ENCODE data around the gene PNCK. TPM values are rescaled to one million over a fixed set of nuclear protein-coding genes. Genes with fewer than 3 reads are reported as not detected.
"Not testable (repeated sequence)": the region's sequence is repeated elsewhere in the genome, so short reads cannot be mapped to it uniquely, and the experiment has no call there.

The PNCK gene
- total RNA-seq, 4 donors from 2014 or later: 0.46 to 0.60 TPM; not detected in 2

DNA sequence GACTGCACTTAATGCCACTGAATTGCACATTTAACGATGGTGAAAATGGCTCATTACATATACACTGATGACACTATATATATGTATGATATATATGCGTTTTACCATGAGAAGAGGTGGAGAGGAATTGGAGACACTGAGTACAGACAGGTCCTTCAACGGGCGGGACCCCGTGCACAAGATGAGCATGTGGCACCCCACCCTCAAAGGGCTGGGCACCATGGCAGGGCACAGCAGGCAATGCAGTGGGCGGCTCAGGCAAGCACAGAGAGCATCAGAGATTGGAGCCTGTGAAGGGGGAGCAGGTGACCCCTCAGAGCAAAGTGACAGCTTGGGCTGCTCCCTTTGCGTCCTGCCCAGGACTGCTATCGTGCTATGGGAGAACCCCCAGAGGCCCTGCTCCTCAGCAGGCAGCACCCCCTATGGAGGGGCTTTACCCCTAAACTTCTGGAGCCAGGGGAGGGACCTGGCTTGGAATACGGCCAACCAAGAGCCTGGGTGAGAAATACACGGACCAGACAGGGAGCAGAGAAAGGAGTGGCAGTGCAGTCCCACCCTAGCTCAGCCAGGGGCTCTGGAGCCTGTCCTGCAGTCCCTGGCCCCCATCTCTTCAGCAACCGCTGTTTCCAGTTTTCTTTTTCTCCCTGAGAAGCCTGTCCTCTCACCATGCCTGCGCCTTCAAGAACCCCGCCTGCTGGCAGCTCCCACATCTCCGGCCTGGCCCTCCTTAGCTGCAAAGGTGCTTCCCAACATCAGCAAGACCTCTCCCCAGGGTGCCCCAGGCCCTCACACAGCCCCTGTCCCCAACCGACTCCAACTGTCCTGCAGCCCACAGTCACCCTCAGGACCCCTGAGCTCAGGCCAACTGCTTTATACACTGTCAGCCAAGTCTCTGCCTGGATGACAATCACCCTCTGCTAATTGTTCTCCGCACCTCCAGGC, 24.6 kb upstream of the PNCK start:
- DNase-seq (ENCODE audit: low spot score): no peak

DNA sequence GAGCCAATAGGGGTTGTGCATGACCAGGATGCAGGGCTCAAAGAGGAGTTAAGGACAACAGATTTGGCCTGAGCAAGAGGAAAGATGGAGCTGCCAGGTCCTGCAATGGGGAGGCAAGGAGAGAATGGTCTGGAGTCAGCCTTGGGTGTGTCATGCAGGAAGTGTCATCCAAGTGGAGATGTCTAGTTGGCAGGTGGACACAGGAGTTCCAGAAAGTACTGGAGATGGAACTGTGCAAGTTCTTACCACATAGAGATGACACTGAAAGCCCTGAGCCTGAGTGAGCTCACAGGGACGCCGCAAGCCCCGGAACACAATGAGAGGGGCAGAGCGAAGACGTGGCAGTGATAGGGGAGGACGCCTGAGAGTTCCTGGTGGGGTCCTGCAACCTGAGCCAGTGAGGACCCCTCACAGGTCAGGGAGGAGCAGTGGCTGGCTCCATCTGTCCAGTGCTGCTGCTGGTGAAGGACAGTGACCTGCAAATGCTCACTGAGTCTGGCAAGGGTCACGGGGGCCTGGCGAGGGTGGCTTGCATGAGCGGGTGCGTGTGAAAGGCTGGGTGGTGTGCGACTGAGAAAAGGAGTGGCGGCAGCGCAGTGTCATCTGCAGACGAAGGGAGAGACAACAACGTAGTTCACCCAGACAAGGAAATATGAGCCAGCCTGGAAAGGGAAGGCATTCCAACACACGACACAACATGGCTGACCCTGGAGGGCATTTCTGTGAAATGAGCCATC, 23.5 kb upstream of the PNCK start:
- not testable (repeated sequence) for ATAC-seq (ENCODE audit: low FRiP score); DNase-seq (ENCODE audit: low spot score)

More for the DNA sequence above, 24.6 kb upstream of the PNCK start:
- no peak for ATAC-seq (ENCODE audit: low FRiP score)
- TF ChIP-seq, protein P1, sequence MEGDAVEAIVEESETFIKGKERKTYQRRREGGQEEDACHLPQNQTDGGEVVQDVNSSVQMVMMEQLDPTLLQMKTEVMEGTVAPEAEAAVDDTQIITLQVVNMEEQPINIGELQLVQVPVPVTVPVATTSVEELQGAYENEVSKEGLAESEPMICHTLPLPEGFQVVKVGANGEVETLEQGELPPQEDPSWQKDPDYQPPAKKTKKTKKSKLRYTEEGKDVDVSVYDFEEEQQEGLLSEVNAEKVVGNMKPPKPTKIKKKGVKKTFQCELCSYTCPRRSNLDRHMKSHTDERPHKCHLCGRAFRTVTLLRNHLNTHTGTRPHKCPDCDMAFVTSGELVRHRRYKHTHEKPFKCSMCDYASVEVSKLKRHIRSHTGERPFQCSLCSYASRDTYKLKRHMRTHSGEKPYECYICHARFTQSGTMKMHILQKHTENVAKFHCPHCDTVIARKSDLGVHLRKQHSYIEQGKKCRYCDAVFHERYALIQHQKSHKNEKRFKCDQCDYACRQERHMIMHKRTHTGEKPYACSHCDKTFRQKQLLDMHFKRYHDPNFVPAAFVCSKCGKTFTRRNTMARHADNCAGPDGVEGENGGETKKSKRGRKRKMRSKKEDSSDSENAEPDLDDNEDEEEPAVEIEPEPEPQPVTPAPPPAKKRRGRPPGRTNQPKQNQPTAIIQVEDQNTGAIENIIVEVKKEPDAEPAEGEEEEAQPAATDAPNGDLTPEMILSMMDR (IDR thresholded peaks at IDR 0.05): no peak

DNA sequence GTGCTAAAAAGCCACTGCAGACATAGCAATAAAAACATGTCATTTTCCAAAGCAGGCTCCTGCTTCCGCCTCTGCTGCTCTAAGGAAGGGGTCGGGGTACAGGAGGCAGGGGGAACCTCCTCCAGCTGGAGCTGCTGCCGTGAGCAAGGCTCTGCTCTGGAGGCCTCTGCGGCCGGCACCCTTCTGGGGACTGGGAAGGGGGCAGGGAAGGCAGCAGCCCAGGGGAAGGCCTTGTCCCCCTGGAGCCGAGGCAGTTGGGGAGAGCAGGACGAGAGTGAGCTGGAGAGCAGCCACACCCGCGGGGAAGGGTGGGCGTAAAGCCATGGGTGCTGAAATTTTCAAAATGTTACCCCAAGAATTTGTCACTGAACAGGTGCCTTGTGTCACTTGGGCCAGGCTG, 22.9 kb upstream of the PNCK start:
- DNase-seq (ENCODE audit: low spot score); ATAC-seq (ENCODE audit: low FRiP score): not testable (repeated sequence)

DNA sequence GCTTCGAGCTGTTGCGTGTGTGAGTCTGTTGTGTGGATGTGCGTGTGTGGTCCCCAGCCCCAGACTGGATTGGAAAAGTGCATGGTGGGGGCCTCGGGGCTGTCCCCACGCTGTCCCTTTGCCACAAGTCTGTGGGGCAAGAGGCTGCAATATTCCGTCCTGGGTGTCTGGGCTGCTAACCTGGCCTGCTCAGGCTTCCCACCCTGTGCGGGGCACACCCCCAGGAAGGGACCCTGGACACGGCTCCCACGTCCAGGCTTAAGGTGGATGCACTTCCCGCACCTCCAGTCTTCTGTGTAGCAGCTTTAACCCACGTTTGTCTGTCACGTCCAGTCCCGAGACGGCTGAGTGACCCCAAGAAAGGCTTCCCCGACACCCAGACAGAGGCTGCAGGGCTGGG, 22.5 kb upstream of the PNCK start:
- no peak for ATAC-seq (ENCODE audit: low FRiP score)
- TF ChIP-seq, protein P1 (IDR thresholded peaks at IDR 0.05): no peak

DNA sequence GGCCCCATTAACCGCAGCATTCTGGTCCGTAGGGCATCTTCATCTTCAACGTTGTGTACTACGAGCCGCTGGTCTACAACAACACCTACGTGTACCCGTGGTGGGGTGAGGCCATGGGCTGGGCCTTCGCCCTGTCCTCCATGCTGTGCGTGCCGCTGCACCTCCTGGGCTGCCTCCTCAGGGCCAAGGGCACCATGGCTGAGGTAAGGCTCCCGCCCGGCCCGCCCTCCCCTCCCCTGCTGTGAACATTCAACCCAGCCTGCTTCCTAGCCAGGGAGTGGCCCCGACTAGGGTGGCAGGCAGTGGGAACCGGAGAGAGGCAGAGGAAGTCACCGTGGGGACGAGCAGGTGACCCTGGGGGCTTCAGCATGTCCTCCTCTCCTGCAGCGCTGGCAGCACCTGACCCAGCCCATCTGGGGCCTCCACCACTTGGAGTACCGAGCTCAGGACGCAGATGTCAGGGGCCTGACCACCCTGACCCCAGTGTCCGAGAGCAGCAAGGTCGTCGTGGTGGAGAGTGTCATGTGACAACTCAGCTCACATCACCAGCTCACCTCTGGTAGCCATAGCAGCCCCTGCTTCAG, 21.2 kb upstream of the PNCK start:
- DNase-seq (ENCODE audit: low spot score) (no peak), ATAC-seq (ENCODE audit: low FRiP score) (no peak)
- TF ChIP-seq, protein P1 (IDR thresholded peaks at IDR 0.05): no peak

More for the DNA sequence above, 22.5 kb upstream of the PNCK start:
- DNase-seq (ENCODE audit: low spot score): no peak

DNA sequence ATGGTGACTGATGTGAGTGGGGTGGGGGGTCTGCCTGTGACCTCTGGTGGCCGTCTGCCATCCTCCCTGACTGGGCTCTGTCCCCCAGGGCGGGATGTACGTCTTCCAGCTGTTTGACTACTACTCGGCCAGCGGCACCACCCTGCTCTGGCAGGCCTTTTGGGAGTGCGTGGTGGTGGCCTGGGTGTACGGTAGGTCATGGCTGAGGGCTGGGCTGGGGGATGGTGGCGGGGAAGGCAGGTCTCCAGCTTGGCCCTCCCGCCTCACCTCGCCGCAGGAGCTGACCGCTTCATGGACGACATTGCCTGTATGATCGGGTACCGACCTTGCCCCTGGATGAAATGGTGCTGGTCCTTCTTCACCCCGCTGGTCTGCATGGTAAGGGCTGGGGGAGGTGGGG, 20.6 kb upstream of the PNCK start:
- not testable (repeated sequence) for DNase-seq (ENCODE audit: low spot score); ATAC-seq (ENCODE audit: low FRiP score)

DNA sequence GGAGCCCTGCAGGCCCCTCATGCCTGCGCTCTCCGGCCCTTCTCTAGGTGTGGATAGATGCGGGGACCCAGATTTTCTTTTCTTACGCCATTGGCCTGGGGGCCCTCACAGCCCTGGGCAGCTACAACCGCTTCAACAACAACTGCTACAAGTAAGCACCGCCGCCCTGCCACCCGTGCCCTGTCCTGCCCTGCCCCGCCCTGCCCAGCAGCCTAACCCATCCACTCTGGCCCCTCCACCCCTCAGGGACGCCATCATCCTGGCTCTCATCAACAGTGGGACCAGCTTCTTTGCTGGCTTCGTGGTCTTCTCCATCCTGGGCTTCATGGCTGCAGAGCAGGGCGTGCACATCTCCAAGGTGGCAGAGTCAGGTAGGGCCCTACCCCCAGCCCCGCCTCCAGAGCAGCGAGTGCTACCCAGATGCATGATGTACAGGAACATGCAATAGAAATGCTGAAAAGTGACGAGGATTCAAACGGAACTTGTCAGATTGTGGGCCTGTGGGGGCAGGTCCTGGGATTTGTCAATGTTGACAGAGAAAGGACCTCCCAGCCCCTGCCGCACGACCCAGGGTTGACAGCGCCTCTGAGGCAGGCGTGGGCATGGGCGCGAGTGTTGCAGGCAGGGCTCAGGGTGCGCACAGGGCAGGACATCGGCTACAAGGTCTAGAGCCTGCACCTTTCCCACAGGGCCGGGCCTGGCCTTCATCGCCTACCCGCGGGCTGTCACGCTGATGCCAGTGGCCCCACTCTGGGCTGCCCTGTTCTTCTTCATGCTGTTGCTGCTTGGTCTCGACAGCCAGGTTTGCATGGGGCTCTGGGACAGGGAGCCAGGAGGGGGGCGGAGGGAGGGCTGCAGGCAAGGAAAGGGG, 19.8 kb upstream of the PNCK start:
- DNase-seq (ENCODE audit: low spot score): no peak
- TF ChIP-seq, protein P1 (IDR thresholded peaks at IDR 0.05): no peak
- no peak for ATAC-seq (ENCODE audit: low FRiP score)

All from omental fat pad (tissue), 4 donors.